IPS-18c (cell line): ENCODE results near the gene MVP.
"Not testable (repeated sequence)": the region's sequence is repeated elsewhere in the genome, so short reads cannot be mapped to it uniquely, and the experiment has no call there.

Source experiments
- H3K4me3 ChIP-seq: 2 replicates; pipeline ENCODE4 v1.7.0; 2013; ENCODE audit warnings: low read depth, mild to moderate bottlenecking, low read length, moderate library complexity; ENCODE audit not compliant: insufficient read depth
- H3K9me3 ChIP-seq: one replicate; pipeline ENCODE4 v1.6.1; 2013; ENCODE audit warnings: mild to moderate bottlenecking, low read length, moderate library complexity; ENCODE audit not compliant: control insufficient read depth, insufficient read depth

Gene MVP

GRCh38 chr16:29852654-29853053, 32.4 kb downstream of the MVP start:
- no peak overlapping the region for H3K4me3 ChIP-seq
- H3K9me3 ChIP-seq, result no peaks in the 10 kb centered on the region

GRCh38 chr16:29854520-29855100, 34.3 kb downstream of the MVP start:
- Histone ChIP-seq H3K9me3 (no peaks in the 10 kb centered on the region), H3K4me3 (no peak overlapping the region)

GRCh38 chr16:29857133-29857760, 37.0 kb downstream of the MVP start:
- Histone ChIP-seq H3K9me3 (no peaks in the 10 kb centered on the region), H3K4me3 (no peak overlapping the region)

- Histone ChIP-seq H3K9me3 (no peaks in the 10 kb centered on the region), H3K4me3 (no peak overlapping the region)
Observed at GRCh38 chr16:29858149-29858849, 38.0 kb downstream of the MVP start.

GRCh38 chr16:29858974-29859373, 38.7 kb downstream of the MVP start:
- H3K9me3 ChIP-seq, result no peaks in the 10 kb centered on the region
- no peak overlapping the region for H3K4me3 ChIP-seq

- H3K4me3 ChIP-seq, result no peak overlapping the region
- H3K9me3 ChIP-seq, result no peaks in the 10 kb centered on the region
Observed at GRCh38 chr16:29860218-29860617, 40.0 kb downstream of the MVP start.

- H3K4me3 ChIP-seq, result peak overlapping the region; percentile 88
- no peaks in the 10 kb centered on the region for H3K9me3 ChIP-seq
Observed at GRCh38 chr16:29862383-29862883, 42.2 kb downstream of the MVP start.

- H3K9me3 ChIP-seq, result no peaks in the 10 kb centered on the region
- H3K4me3 ChIP-seq, result peak within 1 kb of the TSS; percentile 88
Observed at GRCh38 chr16:29862884-29863668, 42.8 kb downstream of the MVP start, which contains the start of gene CDIPT. CDIPT (minus strand) TSS chr16:29863226; CDS start chr16:29862857, 369 bp downstream.

GRCh38 chr16:29863669-29863984, 43.4 kb downstream of the MVP start:
- no peak overlapping the region; the same call in 1 of the 2 replicates for H3K4me3 ChIP-seq

GRCh38 chr16:29864205-29864604, 43.9 kb downstream of the MVP start:
- H3K4me3 ChIP-seq, result no peak overlapping the region
- no peaks in the 10 kb centered on the region for H3K9me3 ChIP-seq

More at GRCh38 chr16:29863669-29863984, 43.4 kb downstream of the MVP start:
- H3K9me3 ChIP-seq, result no peaks in the 10 kb centered on the region

GRCh38 chr16:29868396-29869009, 48.2 kb downstream of the MVP start:
- Histone ChIP-seq H3K4me3 (no peak overlapping the region), H3K9me3 (no peaks in the 10 kb centered on the region)

GRCh38 chr16:29869067-29869466, 48.8 kb downstream of the MVP start:
- H3K9me3 ChIP-seq, H3K4me3 ChIP-seq: not testable (repeated sequence)

- no peaks in the 10 kb centered on the region for H3K9me3 ChIP-seq
- H3K4me3 ChIP-seq, result no peak overlapping the region
Observed at GRCh38 chr16:29871822-29872546, 51.7 kb downstream of the MVP start.

GRCh38 chr16:29873319-29873718, 53.1 kb downstream of the MVP start:
- Histone ChIP-seq H3K9me3 (no peaks in the 10 kb centered on the region), H3K4me3 (no peak overlapping the region)

GRCh38 chr16:29875206-29875605, 54.9 kb downstream of the MVP start:
- H3K4me3 ChIP-seq, result no peak overlapping the region
- H3K9me3 ChIP-seq, result no peaks in the 10 kb centered on the region

- H3K4me3 ChIP-seq, result peak overlapping the region; percentile 57; the same call in 1 of the 2 replicates
- no peaks in the 10 kb centered on the region for H3K9me3 ChIP-seq
Observed at GRCh38 chr16:29876217-29876593, 55.9 kb downstream of the MVP start.
